ENCODE data around the gene ACY1. TPM values are rescaled to one million over a fixed set of nuclear protein-coding genes. Genes with fewer than 3 reads are reported as not detected.

Gene ACY1
- total and polyA plus RNA-seq, 7 experiments from 2014 or later, result 7.8 to 28.3 (median 12.4) TPM

GRCh38 chr3:52034212-52034611 is 50.9 kb downstream of the ACY1 start:
- ATAC-seq (no peak), DNase-seq (no peak)
- Mint-ChIP-seq H3K36me3 (no peaks in the 10 kb centered on the region), H3K27ac (no peak overlapping the region), H3K27me3 (no peaks in the 10 kb centered on the region), H3K9me3 (no peaks in the 10 kb centered on the region), H3K4me1 (peaks cover 0 to 5% (median 0%) of the 10 kb centered on the region in 7 donors), H3K4me3 (no peak overlapping the region)
- Histone ChIP-seq H3K4me3 (ENCODE audit: low read length) (no peak overlapping the region), H3K27ac (ENCODE audit: low read depth, low read length) (no peak overlapping the region), H3K4me1 (ENCODE audit: control insufficient read depth in 2 of 2, insufficient read depth in 2 of 2, low read length in 2 of 2) (no peaks in the 10 kb centered on the region), H3K36me3 (ENCODE audit: control insufficient read depth in 2 of 3, insufficient read depth in 3 of 3, low read length in 3 of 3) (no peaks in the 10 kb centered on the region), H3K27me3 (ENCODE audit: control insufficient read depth in 2 of 2, insufficient read depth in 2 of 2, low read length in 2 of 2) (no peaks in the 10 kb centered on the region), H3K9me3 (ENCODE audit: control insufficient read depth in 2 of 3, low read length in 3 of 3) (no peaks in the 10 kb centered on the region)
- CTCF ChIA-PET, result no interaction called here
- POLR2A ChIA-PET, result no interaction called here
- intact Hi-C loops (cut with micrococcal nuclease), result no loop called here

- ATAC-seq, result no peak
- Mint-ChIP-seq H3K27me3 (no peaks in the 10 kb centered on the region), H3K4me1 (peaks cover 0 to 5% (median 0%) of the 10 kb centered on the region in 7 donors), H3K9me3 (no peaks in the 10 kb centered on the region), H3K36me3 (no peaks in the 10 kb centered on the region), H3K27ac (no peak overlapping the region), H3K4me3 (no peak overlapping the region)
- ChIA-PET CTCF (interaction anchor here (2.9 kb wide), 1 partner anchor 88 kb away, joined by 21 read pairs; no protein-coding TSS in a partner anchor), POLR2A (no interaction called here)
- H3K4me3 ChIP-seq (ENCODE audit: low read length), result no peak overlapping the region
- no peaks in the 10 kb centered on the region for H3K9me3 ChIP-seq (ENCODE audit: control insufficient read depth in 2 of 3, low read length in 3 of 3)
- intact Hi-C loops (cut with micrococcal nuclease), result loop anchor here in 1 of 2 donors (5.0 kb wide), 1 partner anchor 43 kb away; no protein-coding TSS in a partner anchor
- H3K27ac ChIP-seq (ENCODE audit: low read depth, low read length), result no peak overlapping the region
- H3K36me3 ChIP-seq (ENCODE audit: control insufficient read depth in 2 of 3, insufficient read depth in 3 of 3, low read length in 3 of 3), result no peaks in the 10 kb centered on the region
- no peaks in the 10 kb centered on the region for H3K4me1 ChIP-seq (ENCODE audit: control insufficient read depth in 2 of 2, insufficient read depth in 2 of 2, low read length in 2 of 2)
- no peak for DNase-seq
- H3K27me3 ChIP-seq (ENCODE audit: control insufficient read depth in 2 of 2, insufficient read depth in 2 of 2, low read length in 2 of 2), result no peaks in the 10 kb centered on the region
Observed at GRCh38 chr3:52034651-52035050, 51.3 kb downstream of the ACY1 start.

GRCh38 chr3:52036222-52036694 is 52.9 kb downstream of the ACY1 start:
- no peak overlapping the region for H3K4me3 ChIP-seq (ENCODE audit: low read length)
- H3K4me1 Mint-ChIP-seq, result peaks cover 0 to 5% (median 3%) of the 10 kb centered on the region in 7 donors
- intact Hi-C loops (cut with micrococcal nuclease), result loop anchor here in 1 of 2 donors (1.0 to 5.0 kb wide), 3 partner anchors 17 to 87 kb away; no protein-coding TSS in a partner anchor
- H3K27ac ChIP-seq (ENCODE audit: low read depth, low read length), result no peak overlapping the region
- no peaks in the 10 kb centered on the region for H3K27me3 ChIP-seq (ENCODE audit: control insufficient read depth in 2 of 2, insufficient read depth in 2 of 2, low read length in 2 of 2)
- no peaks in the 10 kb centered on the region for H3K36me3 Mint-ChIP-seq
- no peak for DNase-seq
- H3K4me3 Mint-ChIP-seq, result no peak overlapping the region
- no peaks in the 10 kb centered on the region for H3K36me3 ChIP-seq (ENCODE audit: control insufficient read depth in 2 of 3, insufficient read depth in 3 of 3, low read length in 3 of 3)
- H3K27ac Mint-ChIP-seq, result peak overlapping the region in 1 of 9 donors; percentile 51
- H3K9me3 ChIP-seq (ENCODE audit: control insufficient read depth in 2 of 3, low read length in 3 of 3), result no peaks in the 10 kb centered on the region
- POLR2A ChIA-PET, result interaction anchor here (1.1 kb wide), 1 partner anchor 21 kb away, joined by 3 read pairs; no protein-coding TSS in a partner anchor
- CTCF ChIA-PET, result interaction anchor here (0.6 to 2.9 kb wide), 7 partner anchors 17 to 338 kb away, joined by 3 to 21 read pairs (median 5); partner anchors contain the start of genes DUSP7 and PARP3
- H3K4me1 ChIP-seq (ENCODE audit: control insufficient read depth in 2 of 2, insufficient read depth in 2 of 2, low read length in 2 of 2), result no peaks in the 10 kb centered on the region
- H3K9me3 Mint-ChIP-seq, result no peaks in the 10 kb centered on the region
- no peak for ATAC-seq
- peaks cover 0 to 4% (median 0%) of the 10 kb centered on the region in 5 donors for H3K27me3 Mint-ChIP-seq

- Mint-ChIP-seq H3K36me3 (no peaks in the 10 kb centered on the region), H3K4me1 (peaks cover 0 to 11% (median 8%) of the 10 kb centered on the region in 7 donors), H3K9me3 (no peaks in the 10 kb centered on the region), H3K4me3 (no peak overlapping the region), H3K27ac (peak overlapping the region in 2 of 9 donors; percentile 51 to 57), H3K27me3 (peaks cover 0 to 6% (median 0%) of the 10 kb centered on the region in 5 donors)
- Histone ChIP-seq H3K27me3 (ENCODE audit: control insufficient read depth in 2 of 2, insufficient read depth in 2 of 2, low read length in 2 of 2) (no peaks in the 10 kb centered on the region), H3K4me3 (ENCODE audit: low read length) (no peak overlapping the region), H3K4me1 (ENCODE audit: control insufficient read depth in 2 of 2, insufficient read depth in 2 of 2, low read length in 2 of 2) (no peaks in the 10 kb centered on the region), H3K27ac (ENCODE audit: low read depth, low read length) (no peak overlapping the region), H3K9me3 (ENCODE audit: control insufficient read depth in 2 of 3, low read length in 3 of 3) (no peaks in the 10 kb centered on the region), H3K36me3 (ENCODE audit: control insufficient read depth in 2 of 3, insufficient read depth in 3 of 3, low read length in 3 of 3) (no peaks in the 10 kb centered on the region)
- CTCF ChIA-PET, result interaction anchor here (0.6 to 2.9 kb wide), 9 partner anchors 16 to 108 kb away, joined by 3 to 21 read pairs (median 3); partner anchors contain the start of genes DUSP7 and PARP3
- intact Hi-C loops (cut with micrococcal nuclease), result loop anchor here in 1 of 2 donors (1.0 to 5.0 kb wide), 4 partner anchors 16 to 107 kb away; no protein-coding TSS in a partner anchor
- POLR2A ChIA-PET, result interaction anchor here (1.1 kb wide), 1 partner anchor 20 kb away, joined by 3 read pairs; no protein-coding TSS in a partner anchor
- ATAC-seq (peak; percentile 60), DNase-seq (peak in 5 of 9 donors; percentile 19 to 41 (median 32))
Observed at GRCh38 chr3:52036829-52037228, 53.5 kb downstream of the ACY1 start.

- peaks cover 0 to 15% (median 13%) of the 10 kb centered on the region in 7 donors for H3K4me1 Mint-ChIP-seq
- no peaks in the 10 kb centered on the region for H3K9me3 ChIP-seq (ENCODE audit: control insufficient read depth in 2 of 3, low read length in 3 of 3)
- DNase-seq, result no peak
- ATAC-seq, result no peak
- H3K27ac Mint-ChIP-seq, result peak overlapping the region in 1 of 9 donors; percentile 57
- H3K27me3 Mint-ChIP-seq, result peaks cover 0 to 9% (median 0%) of the 10 kb centered on the region in 5 donors
- H3K36me3 Mint-ChIP-seq, result no peaks in the 10 kb centered on the region
- H3K4me3 ChIP-seq (ENCODE audit: low read length), result no peak overlapping the region
- POLR2A ChIA-PET, result interaction anchor here (0.8 to 1.1 kb wide), 2 partner anchors 19 to 20 kb away, joined by 3 read pairs; no protein-coding TSS in a partner anchor
- no peak overlapping the region for H3K4me3 Mint-ChIP-seq
- H3K27me3 ChIP-seq (ENCODE audit: control insufficient read depth in 2 of 2, insufficient read depth in 2 of 2, low read length in 2 of 2), result no peaks in the 10 kb centered on the region
- intact Hi-C loops (cut with micrococcal nuclease), result loop anchor here in 1 of 2 donors (1.0 to 5.0 kb wide), 3 partner anchors 16 to 107 kb away; no protein-coding TSS in a partner anchor
- H3K27ac ChIP-seq (ENCODE audit: low read depth, low read length), result no peak overlapping the region
- no peaks in the 10 kb centered on the region for H3K4me1 ChIP-seq (ENCODE audit: control insufficient read depth in 2 of 2, insufficient read depth in 2 of 2, low read length in 2 of 2)
- H3K36me3 ChIP-seq (ENCODE audit: control insufficient read depth in 2 of 3, insufficient read depth in 3 of 3, low read length in 3 of 3), result no peaks in the 10 kb centered on the region
- CTCF ChIA-PET, result interaction anchor here (0.6 to 2.9 kb wide), 8 partner anchors 16 to 105 kb away, joined by 3 to 21 read pairs (median 4); partner anchors contain the start of gene DUSP7
- no peaks in the 10 kb centered on the region for H3K9me3 Mint-ChIP-seq
Observed at GRCh38 chr3:52037291-52037690, 54.0 kb downstream of the ACY1 start.

GRCh38 chr3:52038227-52038626 is 54.9 kb downstream of the ACY1 start:
- Mint-ChIP-seq H3K27me3 (peaks cover 0 to 9% (median 0%) of the 10 kb centered on the region in 5 donors), H3K27ac (peak overlapping the region in 1 of 9 donors; percentile 33), H3K9me3 (no peaks in the 10 kb centered on the region), H3K4me3 (no peak overlapping the region), H3K4me1 (peaks cover 0 to 18% (median 14%) of the 10 kb centered on the region in 7 donors), H3K36me3 (no peaks in the 10 kb centered on the region)
- CTCF ChIA-PET, result interaction anchor here (1.1 to 2.6 kb wide), 3 partner anchors 18 to 104 kb away, joined by 3 to 7 read pairs (median 4); partner anchors contain the start of gene DUSP7
- no peak overlapping the region for H3K4me3 ChIP-seq (ENCODE audit: low read length)
- no peak overlapping the region for H3K27ac ChIP-seq (ENCODE audit: low read depth, low read length)
- no peaks in the 10 kb centered on the region for H3K4me1 ChIP-seq (ENCODE audit: control insufficient read depth in 2 of 2, insufficient read depth in 2 of 2, low read length in 2 of 2)
- no peak for ATAC-seq
- no peaks in the 10 kb centered on the region for H3K36me3 ChIP-seq (ENCODE audit: control insufficient read depth in 2 of 3, insufficient read depth in 3 of 3, low read length in 3 of 3)
- H3K9me3 ChIP-seq (ENCODE audit: control insufficient read depth in 2 of 3, low read length in 3 of 3), result no peaks in the 10 kb centered on the region
- DNase-seq, result no peak
- no peaks in the 10 kb centered on the region for H3K27me3 ChIP-seq (ENCODE audit: control insufficient read depth in 2 of 2, insufficient read depth in 2 of 2, low read length in 2 of 2)
- POLR2A ChIA-PET, result no interaction called here
- intact Hi-C loops (cut with micrococcal nuclease), result loop anchor here in 1 of 2 donors (5.0 kb wide), 1 partner anchor 39 kb away; no protein-coding TSS in a partner anchor

All from naive thymus-derived CD4-positive, alpha-beta T cell (primary cell).